GM19099 (cell line): Measurements from ENCODE around the gene NAP1L2.

Experiments
- POLR2A ChIP-seq: IDR thresholded peaks from 3 replicates; pipeline ENCODE4 v1.6.1; 2011; ENCODE audit warnings: low read depth; ENCODE audit not compliant: insufficient read length; ENCODE audit errors: extremely low read depth

The NAP1L2 gene, protein sequence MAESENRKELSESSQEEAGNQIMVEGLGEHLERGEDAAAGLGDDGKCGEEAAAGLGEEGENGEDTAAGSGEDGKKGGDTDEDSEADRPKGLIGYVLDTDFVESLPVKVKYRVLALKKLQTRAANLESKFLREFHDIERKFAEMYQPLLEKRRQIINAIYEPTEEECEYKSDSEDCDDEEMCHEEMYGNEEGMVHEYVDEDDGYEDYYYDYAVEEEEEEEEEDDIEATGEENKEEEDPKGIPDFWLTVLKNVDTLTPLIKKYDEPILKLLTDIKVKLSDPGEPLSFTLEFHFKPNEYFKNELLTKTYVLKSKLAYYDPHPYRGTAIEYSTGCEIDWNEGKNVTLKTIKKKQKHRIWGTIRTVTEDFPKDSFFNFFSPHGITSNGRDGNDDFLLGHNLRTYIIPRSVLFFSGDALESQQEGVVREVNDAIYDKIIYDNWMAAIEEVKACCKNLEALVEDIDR

DNA sequence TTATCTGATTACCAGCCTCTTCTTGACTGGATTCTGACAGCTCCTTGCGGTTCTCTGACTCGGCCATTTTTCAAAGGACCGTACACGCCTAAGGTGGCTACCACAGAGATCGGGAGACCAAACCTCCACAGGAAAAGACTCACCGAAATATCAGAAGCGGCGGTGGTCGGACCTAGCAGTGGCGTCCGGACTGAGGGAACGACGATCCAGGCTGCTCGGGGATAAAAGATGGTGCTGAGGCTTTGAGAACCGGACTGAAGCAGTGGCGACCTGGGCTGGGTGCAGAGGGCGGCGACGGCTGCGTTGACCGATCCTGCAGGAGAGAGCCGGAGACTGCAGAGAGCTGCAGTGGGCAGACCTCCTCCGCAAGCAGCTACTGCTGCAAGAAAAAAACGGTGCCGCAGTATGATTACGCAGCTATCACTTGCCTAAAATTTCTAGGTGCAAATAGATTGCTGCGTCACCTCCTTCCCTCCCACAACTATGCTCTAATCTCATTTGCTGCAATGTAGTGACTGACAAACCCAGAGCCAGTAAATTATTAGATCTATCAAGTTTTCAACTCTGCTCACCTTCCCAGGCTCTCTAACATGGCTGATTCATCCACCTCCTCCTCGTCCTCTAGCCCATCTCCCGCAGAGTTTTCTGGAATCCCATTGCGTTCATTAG, at the start of gene NAP1L2:
TSS of gene NAP1L2 (minus strand) at position 426 of the 669 bp plus-strand sequence. CDS start at position 67, 359 bp downstream.
- TF ChIP-seq POLR2A = peak; percentile 58

DNA sequence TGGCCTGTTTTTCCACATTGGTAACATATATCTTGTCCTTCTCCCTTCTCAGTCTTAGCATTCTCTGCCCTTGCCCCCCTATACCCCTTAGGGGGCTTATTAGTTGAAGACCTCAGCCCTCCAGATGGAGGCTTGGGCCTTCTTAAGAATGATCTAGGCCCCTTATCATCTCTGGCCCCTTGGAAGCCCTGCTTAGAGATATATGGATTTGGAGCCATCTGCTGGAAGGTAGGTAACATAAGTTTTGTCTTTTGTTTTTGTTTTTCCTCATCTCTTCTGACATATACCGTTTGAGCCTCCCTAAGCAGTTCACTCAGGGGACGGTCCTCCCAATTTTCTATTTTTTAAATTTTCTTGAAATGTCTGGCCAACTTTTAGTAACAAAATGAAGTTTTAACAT, 48.3 kb upstream of the NAP1L2 start:
- no peak for TF ChIP-seq POLR2A

DNA sequence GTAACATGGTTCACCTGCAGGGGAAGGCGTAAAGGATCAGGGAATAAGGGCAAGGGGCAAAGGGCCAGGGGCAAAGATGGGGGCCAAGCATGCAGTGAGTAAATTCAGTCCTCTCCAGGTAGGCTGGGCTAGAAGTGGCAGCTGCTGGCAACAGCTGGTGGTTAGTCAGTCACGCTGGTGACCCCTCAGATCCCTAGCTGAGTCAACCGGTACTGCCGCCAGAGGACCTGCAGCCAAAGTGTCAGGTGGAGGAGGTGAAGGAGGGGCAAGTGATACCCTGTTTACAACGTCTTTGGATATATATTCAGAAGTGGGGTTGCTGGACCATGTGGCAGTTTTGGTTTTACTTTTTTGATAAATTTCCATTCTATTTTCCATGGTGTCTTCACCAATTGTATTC, 24.6 kb upstream of the NAP1L2 start:
- no peak for TF ChIP-seq POLR2A

DNA sequence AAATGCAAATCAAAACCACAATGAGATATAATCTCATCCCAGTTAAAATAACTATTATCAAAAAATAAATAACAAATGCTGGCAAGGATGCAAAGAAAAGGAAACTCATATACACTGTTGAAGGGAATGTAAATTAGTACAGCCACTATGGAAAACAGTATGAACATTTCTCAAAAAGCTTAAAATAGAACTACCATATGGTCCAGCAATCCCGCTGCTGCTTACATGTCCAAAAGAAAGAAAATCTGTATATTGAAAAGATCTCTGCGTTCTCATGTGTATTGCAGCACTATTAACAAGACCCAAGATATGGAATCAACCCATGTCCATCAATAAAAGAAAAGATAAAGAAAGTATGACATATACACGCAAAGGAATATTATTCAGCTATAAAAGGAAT, 3.0 kb upstream of the NAP1L2 start:
- no peak for TF ChIP-seq POLR2A

DNA sequence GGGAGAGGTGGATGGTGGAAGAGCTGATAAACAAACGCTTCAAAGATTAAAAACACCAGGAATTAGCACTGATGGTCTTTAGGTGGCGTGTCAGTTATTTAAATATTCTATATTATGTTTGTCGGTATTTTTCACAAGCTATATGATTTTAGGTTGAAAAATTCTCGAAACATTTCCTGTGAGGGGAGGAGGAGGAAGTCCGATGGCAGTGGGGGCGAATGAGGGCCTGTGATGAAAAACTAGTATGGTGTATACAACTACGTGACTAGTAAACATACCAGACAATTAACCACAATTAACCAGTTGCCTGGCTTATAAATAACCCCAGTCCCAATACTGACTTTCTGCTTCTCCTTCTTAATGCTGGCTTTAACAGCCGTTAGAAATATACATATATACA, 595 bp upstream of the NAP1L2 start:
- no peak for TF ChIP-seq POLR2A

DNA sequence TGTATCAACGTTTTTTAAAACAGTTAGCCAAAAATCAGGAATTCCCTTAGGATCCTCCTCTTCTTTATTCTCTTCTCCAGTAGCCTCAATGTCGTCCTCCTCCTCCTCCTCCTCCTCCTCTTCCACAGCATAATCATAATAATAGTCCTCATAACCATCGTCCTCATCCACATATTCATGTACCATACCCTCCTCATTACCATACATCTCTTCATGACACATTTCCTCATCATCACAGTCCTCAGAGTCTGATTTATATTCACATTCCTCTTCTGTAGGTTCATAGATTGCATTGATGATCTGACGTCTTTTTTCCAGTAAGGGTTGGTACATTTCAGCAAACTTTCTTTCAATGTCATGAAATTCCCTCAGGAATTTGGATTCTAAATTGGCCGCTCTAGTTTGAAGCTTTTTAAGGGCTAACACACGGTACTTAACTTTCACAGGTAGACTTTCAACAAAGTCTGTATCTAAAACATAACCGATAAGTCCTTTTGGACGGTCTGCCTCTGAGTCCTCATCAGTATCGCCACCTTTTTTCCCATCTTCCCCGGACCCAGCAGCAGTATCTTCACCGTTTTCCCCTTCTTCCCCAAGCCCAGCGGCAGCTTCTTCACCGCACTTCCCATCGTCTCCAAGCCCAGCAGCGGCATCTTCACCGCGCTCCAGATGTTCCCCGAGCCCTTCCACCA, 771 bp downstream of the NAP1L2 start:
- TF ChIP-seq POLR2A = no peak

DNA sequence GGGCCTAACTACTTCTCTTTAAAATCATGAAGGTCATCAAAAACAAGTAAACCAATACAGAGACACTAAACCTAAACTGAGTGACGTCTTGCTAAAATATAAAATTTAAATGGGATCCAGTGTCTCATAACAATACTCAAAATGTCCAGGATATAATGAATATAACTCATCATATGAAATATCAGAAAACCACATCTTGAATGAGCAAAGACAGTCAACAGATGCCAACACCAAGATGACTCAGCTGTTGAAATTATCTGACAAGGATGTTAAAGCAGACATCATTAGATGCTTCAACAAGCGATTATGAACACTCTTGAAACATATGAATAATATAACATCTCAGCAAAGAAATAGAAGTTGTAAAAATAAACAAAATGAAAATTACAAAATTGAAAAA, 8.3 kb downstream of the NAP1L2 start:
- no peak for TF ChIP-seq POLR2A

DNA sequence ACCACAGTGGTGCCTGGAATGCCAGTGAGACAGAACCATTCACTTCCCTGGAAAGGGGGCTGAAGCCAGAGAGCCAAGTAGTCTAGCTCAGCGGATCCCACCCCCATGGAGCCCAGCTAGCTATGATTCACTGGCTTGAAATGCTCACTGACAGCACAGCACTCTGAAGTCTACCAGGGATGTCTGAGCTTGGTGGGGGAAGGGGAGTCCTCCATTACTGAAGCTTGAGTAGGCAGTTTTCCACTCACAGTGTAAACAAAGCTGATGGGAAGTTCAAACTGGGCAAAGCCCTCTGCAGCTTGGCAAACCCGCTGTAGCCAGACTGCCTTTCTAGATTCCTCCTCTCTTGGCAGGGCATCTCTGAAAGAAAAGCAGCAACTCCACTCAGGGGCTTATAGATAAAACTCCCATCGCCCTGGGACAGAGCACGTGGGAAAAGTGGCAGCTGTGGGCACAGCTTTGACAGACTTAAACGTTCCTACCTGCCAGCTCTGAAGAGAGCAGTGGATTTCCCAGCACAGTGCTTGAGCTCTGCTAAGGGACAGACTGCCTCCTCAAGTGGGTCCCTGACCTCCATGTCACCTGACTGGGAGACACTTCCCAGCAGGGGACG, 32.0 kb downstream of the NAP1L2 start:
- no peak for TF ChIP-seq POLR2A
